Adrenal gland (tissue), 5 donors: ENCODE data around the gene LHX4.

Experiments
- CTCF ChIP-seq, 6 experiments: fragments of 450-650 bp in 4 of 6; fragments of 200-600 bp in 2 of 6; sonication (generic) in 1 of 6; IDR thresholded peaks; 1 replicate in 5 of 6; 2 replicates in 1 of 6; pipeline versions ENCODE4 v1.5.1 to v1.8.0; 2016 to 2021; ENCODE audit warnings: antibody characterized with exemption in 6 of 6, mild to moderate bottlenecking in 2 of 6, moderate library complexity in 1 of 6
- POLR2A ChIP-seq, 2 donors: fragments of 450-650 bp; IDR thresholded peaks; one replicate each; pipeline ENCODE4 v1.6.1; 2017; ENCODE audit warnings: antibody characterized with exemption in 2 of 2, mild to moderate bottlenecking in 2 of 2, moderate library complexity in 1 of 2
- donor health status: DM: no; HTN: no; CAD: no.

- no peak for TF ChIP-seq CTCF (IDR thresholded peaks at IDR 0.05)
- TF ChIP-seq POLR2A (IDR thresholded peaks at IDR 0.05) = no peak
Measured at GRCh38 chr1:180206581-180206980, 23.5 kb upstream of the LHX4 start.
